GM12891 (cell line): ENCODE measurements around the gene RHOU.

ENCODE experiments used
- POLR2AphosphoS5 ChIP-seq: IDR thresholded peaks from 2 replicates; pipeline ENCODE4 v1.6.1; 2011; ENCODE audit warnings: low read depth, low read length, control low read depth
- SPI1 ChIP-seq: IDR thresholded peaks from 2 replicates; pipeline ENCODE4 v1.6.1; 2011; ENCODE audit warnings: low read depth, low read length, control low read depth

DNA sequence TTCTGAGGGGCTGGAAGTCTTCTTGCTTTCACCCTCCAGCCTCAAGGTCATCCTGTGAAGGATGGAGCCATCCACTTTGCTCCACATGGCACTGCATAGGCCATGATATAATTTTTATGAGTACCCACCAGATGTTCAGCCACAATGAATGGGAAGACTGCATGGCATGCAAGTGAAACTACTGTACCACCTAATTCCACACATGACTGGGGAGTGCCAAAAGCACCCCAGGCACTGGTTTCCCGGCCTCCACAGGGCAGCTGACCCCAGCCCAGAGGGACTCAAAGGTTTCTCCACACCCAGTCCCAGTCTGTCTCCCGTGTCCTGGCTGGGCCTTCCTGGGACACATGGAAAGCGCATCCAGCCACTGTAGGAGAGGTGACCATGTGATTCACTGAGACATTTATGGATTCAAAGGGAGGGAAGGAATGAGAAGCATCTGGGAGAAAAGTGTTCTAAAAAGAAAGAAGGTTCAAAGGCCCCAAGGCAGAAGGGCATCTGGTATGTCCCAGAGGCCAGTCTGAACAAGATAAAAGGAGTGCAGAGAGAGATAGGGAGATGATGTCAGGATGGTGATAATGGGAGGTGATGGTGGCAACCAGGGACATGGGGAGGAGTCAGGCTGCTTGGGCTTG is 12.1 kb downstream of the RHOU start:
- TF ChIP-seq POLR2AphosphoS5 (no peak), SPI1 (no peak)
